GM12874 (cell line): ENCODE measurements around the gene SNX6.

Experiments used
- CTCF ChIP-seq: IDR thresholded peaks from 2 replicates; pipeline ENCODE4 v1.5.1; 2011; ENCODE audit warnings: low read depth, mild to moderate bottlenecking, control low read depth, low read length, moderate library complexity; ENCODE audit not compliant: insufficient read depth

The SNX6 gene

GRCh38 chr14:34667007-34667406 lies 37.1 kb upstream of the SNX6 start:
- no peak for TF ChIP-seq CTCF

- TF ChIP-seq CTCF: no peak
Observed at GRCh38 chr14:34665785-34666435, 36.0 kb upstream of the SNX6 start.

- no peak for TF ChIP-seq CTCF
Observed at GRCh38 chr14:34662561-34663088, 32.7 kb upstream of the SNX6 start.

GRCh38 chr14:34660796-34661195 lies 30.8 kb upstream of the SNX6 start:
- TF ChIP-seq CTCF: no peak

GRCh38 chr14:34655959-34656358 lies 26.0 kb upstream of the SNX6 start:
- TF ChIP-seq CTCF: no peak

GRCh38 chr14:34650786-34651584 lies 21.0 kb upstream of the SNX6 start:
- TF ChIP-seq CTCF: no peak

- no peak for TF ChIP-seq CTCF
Observed at GRCh38 chr14:34649344-34649743, 19.4 kb upstream of the SNX6 start.
